GM19328 (cell line): ENCODE measurements around the gene LCNL1.

ENCODE experiments used
- ATAC-seq: cut with Tn5 transposase; IDR thresholded peaks from one replicate; pipeline ENCODE4 v1.9.1; 2021; ENCODE audit warnings: mild to moderate bottlenecking, moderate library complexity; ENCODE audit not compliant: unreplicated experiment

LCNL1 gene

GRCh38 chr9:136982232-136983051 lies at the start of gene LCNL1:
TSS of gene LCNL1 (plus strand) at chr9:136982993. CDS start at chr9:136983587, 594 bp downstream.
- no peak for ATAC-seq

- no peak for ATAC-seq
Observed at GRCh38 chr9:136934277-136934676, 48.5 kb upstream of the LCNL1 start.

DNA sequence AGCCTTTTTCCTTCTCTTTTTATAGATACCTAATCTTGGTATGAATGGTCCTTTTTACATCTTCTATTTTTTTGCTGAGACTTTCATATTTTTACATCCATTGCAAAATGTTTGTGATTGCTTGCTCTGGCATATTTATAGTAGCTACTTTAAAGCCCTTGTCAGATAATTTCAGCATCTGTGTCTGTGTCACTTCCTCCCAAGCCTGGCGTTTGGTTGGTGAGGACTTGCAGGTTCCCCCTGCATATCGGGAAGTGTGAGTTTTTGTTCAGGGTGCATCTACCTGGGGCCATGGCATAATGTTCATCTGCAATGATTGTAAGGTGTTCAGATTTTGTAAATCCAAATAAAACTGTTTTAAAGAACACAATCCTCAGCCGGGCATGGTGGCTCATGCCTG lies 47.1 kb upstream of the LCNL1 start:
- ATAC-seq: no peak

GRCh38 chr9:136936645-136937170 lies 46.1 kb upstream of the LCNL1 start:
- no peak for ATAC-seq

DNA sequence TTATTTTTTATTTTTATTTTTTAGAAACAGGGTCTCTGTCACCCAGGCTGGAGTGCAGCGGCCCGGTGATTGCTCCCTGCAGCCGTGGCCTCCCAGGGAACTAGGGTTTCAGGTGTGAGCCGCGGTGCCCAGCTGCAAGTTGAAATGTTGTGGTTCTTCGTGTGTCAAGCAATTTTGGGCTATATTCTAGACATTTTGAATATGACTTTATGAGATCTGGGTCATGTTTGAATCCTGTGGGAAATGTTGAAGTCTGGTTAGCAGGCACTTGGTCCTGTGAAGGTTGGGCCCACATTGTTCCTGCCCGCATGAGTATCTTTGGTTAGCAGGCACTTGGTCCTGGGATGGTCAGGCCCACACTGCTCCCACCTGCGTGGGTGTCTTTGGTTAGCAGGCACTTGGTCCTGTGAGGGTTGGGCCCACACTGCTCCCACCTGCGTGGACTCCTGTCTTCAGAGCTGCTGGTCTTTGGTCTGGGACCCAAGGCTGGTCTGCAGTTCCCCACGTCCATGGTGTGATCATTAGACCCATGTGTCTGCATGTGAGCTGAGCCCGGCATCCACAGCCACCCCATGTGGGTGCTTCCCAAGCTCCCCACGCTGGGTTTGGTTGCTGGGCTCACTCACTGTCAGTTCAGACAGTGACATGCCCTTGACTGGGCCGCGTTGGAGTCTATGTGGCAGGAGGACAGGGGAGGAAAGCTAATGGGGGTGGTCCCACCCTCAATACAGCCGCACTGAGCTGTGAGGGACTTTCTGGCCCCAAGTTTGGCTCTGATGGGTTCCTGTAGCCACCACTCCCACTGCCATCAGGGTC lies 45.4 kb upstream of the LCNL1 start:
- no peak for ATAC-seq

GRCh38 chr9:136939431-136939995 lies 43.3 kb upstream of the LCNL1 start:
- no peak for ATAC-seq

- no peak for ATAC-seq
Observed at GRCh38 chr9:136939996-136940525, 42.7 kb upstream of the LCNL1 start.

DNA sequence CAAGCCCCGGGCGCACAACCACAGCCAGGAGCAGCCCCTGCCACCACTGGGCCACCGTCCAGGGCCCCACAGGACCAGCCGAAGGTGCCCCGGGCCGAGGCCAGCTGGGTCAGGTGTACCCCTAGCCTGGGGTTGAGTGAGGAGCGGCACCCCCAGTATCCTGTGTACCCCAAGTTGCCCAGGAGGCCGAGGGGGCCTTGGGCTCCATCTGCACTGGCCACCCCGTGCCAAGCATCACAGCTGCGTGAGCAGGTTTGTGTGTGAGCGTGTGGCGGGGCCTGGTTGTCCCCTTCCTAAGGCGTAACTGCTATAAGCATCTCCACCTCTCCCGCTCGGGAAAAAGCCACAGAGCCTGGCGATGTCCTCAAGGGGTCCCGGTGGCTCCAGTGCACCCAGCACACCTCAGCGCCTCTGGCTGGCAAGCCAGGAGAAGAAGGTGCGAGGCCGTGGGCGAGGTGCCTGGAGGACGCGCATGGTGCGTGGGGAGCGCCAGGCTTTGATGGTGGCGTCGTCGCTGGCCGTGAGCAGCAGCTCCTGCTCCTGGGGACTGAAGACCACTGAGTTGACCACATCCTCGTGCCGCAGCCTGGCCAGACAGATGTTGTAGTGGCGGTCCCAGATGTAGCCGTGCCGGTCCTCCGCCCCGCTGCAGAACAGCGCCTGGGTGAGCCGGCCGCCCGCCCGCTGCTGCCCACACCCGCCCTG lies 42.1 kb upstream of the LCNL1 start:
- no peak for ATAC-seq

GRCh38 chr9:136941231-136942111 lies 41.3 kb upstream of the LCNL1 start:
- no peak for ATAC-seq

GRCh38 chr9:136942112-136942880 lies 40.5 kb upstream of the LCNL1 start:
- ATAC-seq: no peak

DNA sequence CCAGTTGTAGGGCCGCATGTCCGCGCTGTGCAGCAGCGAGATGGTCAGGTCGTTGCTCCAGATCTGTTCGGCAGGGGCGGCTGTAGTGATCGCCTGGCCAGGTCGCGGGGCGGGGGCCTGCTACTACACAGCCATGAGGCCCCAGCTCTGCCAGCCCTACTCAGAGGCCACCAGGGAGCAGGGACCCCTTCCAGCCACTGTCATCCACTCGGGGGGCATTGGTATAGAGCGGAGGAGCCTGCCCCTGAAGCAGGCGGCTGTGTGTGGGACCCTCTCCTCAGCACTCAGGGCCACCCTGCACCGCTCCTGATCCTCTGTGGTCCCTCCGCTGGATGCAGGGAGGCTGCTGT lies 39.9 kb upstream of the LCNL1 start:
- no peak for ATAC-seq

DNA sequence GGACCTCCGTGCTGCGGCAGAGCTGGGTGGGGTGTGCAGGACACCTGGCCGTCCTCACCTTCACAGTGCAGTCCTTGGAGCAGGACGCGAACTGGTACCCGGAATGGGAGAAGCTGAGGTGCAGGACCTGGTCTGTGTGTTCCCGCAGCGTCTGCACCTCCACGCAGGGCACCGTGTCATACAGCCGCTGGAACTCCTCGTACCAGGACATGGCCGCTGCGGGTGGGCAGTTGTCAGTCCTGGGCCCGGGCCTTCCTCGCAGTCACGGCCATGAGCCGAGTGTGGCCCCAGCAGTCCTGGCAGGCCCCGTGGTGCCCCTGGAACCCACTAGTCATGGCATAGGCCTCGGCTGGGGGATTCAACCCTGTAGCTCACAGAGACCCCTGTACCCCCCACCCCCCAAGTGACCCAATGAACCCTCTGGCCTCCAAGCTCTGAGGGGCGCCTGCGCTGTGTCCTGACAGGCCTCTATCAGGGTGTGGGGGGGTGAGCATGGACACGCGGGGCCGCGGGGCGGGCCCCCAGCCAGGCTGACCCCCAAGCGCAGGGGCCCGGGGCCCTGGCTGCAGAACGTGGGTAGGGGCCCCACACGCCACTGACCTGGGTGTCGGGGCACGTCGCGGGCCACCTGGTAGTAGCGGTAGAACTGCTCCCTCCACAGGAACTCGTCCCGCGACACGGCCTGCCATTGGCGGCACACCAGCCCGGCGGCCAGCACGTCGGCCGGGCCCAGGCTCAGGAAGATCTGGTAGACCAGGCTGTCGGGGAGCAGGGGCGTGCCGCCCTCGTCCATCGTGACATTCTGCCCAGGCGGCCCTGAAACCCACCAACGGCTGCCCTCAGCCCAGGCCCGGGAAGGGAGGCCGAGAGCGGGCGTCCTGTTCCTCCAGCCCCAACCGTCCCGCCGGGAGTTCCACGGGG lies 39.2 kb upstream of the LCNL1 start:
- no peak for ATAC-seq

GRCh38 chr9:136944212-136944518 lies 38.6 kb upstream of the LCNL1 start:
- ATAC-seq: peak; percentile 25

- peak; percentile 75 for ATAC-seq
Observed at GRCh38 chr9:136944519-136945332, 38.1 kb upstream of the LCNL1 start, which contains the start of the genes C8G and FBXW5. TSS of gene C8G (plus strand) at chr9:136945243. CDS start at chr9:136945321, 78 bp downstream. TSS of gene FBXW5 (minus strand) at chr9:136944738. CDS start at chr9:136944083, 655 bp downstream.

GRCh38 chr9:136945333-136946227 lies 37.2 kb upstream of the LCNL1 start:
- ATAC-seq: no peak
